GM04504 (cell line): ENCODE data around the gene CDK18.

Experiments
- DNase-seq: peaks from one replicate; pipeline ENCODE4 v3.0.0-alpha.2; 2012; ENCODE audit warnings: low read depth

The CDK18 gene

GRCh38 chr1:205523891-205524793 is 19.7 kb downstream of the CDK18 start:
- DNase-seq = peak; percentile 48

GRCh38 chr1:205524794-205525101 is 20.3 kb downstream of the CDK18 start:
- no peak for DNase-seq

- DNase-seq = no peak
Observed at GRCh38 chr1:205525495-205526285, 21.2 kb downstream of the CDK18 start.

GRCh38 chr1:205526431-205526830 is 22.0 kb downstream of the CDK18 start:
- DNase-seq = no peak

GRCh38 chr1:205527931-205528330 is 23.5 kb downstream of the CDK18 start:
- no peak for DNase-seq

GRCh38 chr1:205528446-205528886 is 24.0 kb downstream of the CDK18 start:
- no peak for DNase-seq

GRCh38 chr1:205528887-205529825 is 24.7 kb downstream of the CDK18 start:
- peak; percentile 24 for DNase-seq

- no peak for DNase-seq
Observed at GRCh38 chr1:205530116-205530515, 25.6 kb downstream of the CDK18 start.

GRCh38 chr1:205531191-205532025 is 26.9 kb downstream of the CDK18 start:
- DNase-seq = no peak

GRCh38 chr1:205532026-205532898 is 27.8 kb downstream of the CDK18 start:
- DNase-seq = no peak

- DNase-seq = no peak
Observed at GRCh38 chr1:205532996-205533735, 28.7 kb downstream of the CDK18 start.

- no peak for DNase-seq
Observed at GRCh38 chr1:205533748-205534443, 29.4 kb downstream of the CDK18 start.

GRCh38 chr1:205534444-205534985 is 30.0 kb downstream of the CDK18 start:
- no peak for DNase-seq

- no peak for DNase-seq
Observed at GRCh38 chr1:205535096-205535495, 30.6 kb downstream of the CDK18 start.

- no peak for DNase-seq
Observed at GRCh38 chr1:205535866-205536758, 31.6 kb downstream of the CDK18 start.

GRCh38 chr1:205536759-205537361 is 32.4 kb downstream of the CDK18 start:
- DNase-seq = no peak
